Testis (tissue), 3 donors: ENCODE results near the gene HECW1. TPM values are rescaled to one million over a fixed set of nuclear protein-coding genes. Genes with fewer than 3 reads are reported as not detected.
A peak's percentile ranks its signal among the peaks of the same experiment; 100 is the strongest.

Experiments used
- DNase-seq: peaks from one replicate; pipeline ENCODE4 v3.0.0-alpha.2; 2019
- H3K27ac ChIP-seq, 2 donors: fragments of 200-600 bp; sonication (generic); one replicate each; pipeline ENCODE4 v1.5.1; 2019
- H3K27me3 ChIP-seq: fragments of 200-600 bp; sonication (generic); one replicate; pipeline ENCODE4 v1.5.1; 2019
- H3K36me3 ChIP-seq: fragments of 200-600 bp; sonication (generic); one replicate; pipeline ENCODE4 v1.5.1; 2017; ENCODE audit warnings: low read depth; ENCODE audit errors: missing control alignments
- H3K4me1 ChIP-seq: fragments of 200-600 bp; sonication (generic); one replicate; pipeline ENCODE4 v1.5.1; 2019
- H3K4me3 ChIP-seq, 2 donors: fragments of 200-600 bp; sonication (generic); one replicate each; pipeline ENCODE4 v1.5.1; 2017 to 2019
- H3K9me3 ChIP-seq: fragments of 200-600 bp; sonication (generic); one replicate; pipeline ENCODE4 v1.5.1; 2017
- POLR2A ChIP-seq: fragments of 450-650 bp; IDR thresholded peaks from one replicate; pipeline ENCODE4 v1.6.1; 2017; ENCODE audit warnings: antibody characterized with exemption, mild to moderate bottlenecking, moderate library complexity
- WGBS, 2 donors: methylation state at CpG; one replicate each; pipeline ENCODE4 v1.1.5; 2018; 5-methylcytosine and 5-hydroxymethylcytosine counted together
- intact Hi-C: fragments of 100-400 bp; cut with DNase I; formaldehyde crosslinking; loops from one replicate; pipeline ENCODE4 v1.15.1; 2023; ENCODE audit warnings: low total_unique reads
- polyA plus RNA-seq: library from polyadenylated mRNA; stranded (reverse); fragments of 350-450 nt; fragmentation: Illumina TruSeq; extraction: RNeasy Lipid Tissue Mini Kit (QIAGEN cat#74804); gene quantifications from one replicate; pipeline ENCODE4 v1.2.3, GENCODE V29; 2014; ENCODE audit warnings: low read depth, low replicate concordance; ENCODE audit not compliant: insufficient read depth
- total RNA-seq, 2 donors: library from RNA; depleted of rRNA; stranded (reverse); fragments of >200 nt; gene quantifications; one replicate each; pipeline ENCODE4 v1.2.3, GENCODE V29; 2016
- TF ChIP-seq, protein P1 (sequence below), 3 experiments: fragments of 450-650 bp in 2 of 3; fragments of 200-600 bp in 1 of 3; sonication (generic) in 1 of 3; IDR thresholded peaks; one replicate each; pipeline ENCODE4 v1.5.1; 2016 to 2019; ENCODE audit warnings: antibody characterized with exemption in 3 of 3, mild to moderate bottlenecking in 2 of 3, moderate library complexity in 1 of 3

The HECW1 gene
- total and polyA plus RNA-seq, 3 donors from 2014 or later = 3.2 to 14.5 (median 5.0) TPM

DNA sequence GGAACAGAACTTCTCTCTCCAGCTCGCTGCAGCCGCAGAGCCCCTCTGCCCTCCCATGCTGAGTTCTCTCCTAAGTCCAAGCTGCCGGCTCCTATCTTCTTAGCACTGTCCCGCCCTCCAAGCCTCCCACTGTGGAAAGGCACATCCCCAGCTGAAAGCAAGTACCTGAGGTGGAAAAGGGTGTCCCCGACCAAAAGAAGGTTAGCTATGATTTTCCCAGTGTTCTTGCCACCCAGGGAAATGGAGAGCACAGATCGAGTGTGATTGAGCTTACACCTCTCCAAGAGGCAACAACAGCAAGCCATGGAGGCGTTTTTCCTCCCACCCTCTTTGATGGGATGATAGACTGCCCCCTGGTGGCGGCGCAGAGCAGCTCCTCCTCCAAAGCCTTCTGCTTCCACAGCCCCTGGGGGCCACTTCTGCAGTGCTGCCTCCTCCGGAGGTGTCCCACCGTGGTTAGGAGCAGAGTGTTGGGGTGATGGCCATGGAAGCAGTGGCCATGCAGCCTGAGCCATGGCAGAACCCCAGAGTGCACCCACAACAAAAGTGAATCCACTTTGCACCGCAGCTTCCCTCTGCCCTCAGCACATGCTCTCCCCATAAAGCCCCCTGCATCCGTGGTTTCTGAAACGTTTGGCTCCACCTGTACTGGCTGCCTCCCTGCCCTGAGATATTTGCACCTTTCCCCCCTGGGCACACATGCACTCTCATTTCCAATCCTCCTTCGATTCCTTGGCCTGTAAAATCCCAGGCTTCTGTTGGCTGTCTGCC is 327.4 kb downstream of the HECW1 start:
- no peaks in the 10 kb centered on the region for H3K4me1 ChIP-seq
- 42 to 46% methylated on average over 14 to 15 of the region's 15 CpGs for WGBS, 2 donors
- H3K27ac ChIP-seq = no peak overlapping the region
- H3K9me3 ChIP-seq = no peaks in the 10 kb centered on the region
- peak overlapping the region in 1 of 2 donors; percentile 36 for H3K4me3 ChIP-seq
- intact Hi-C loops = no loop called here
- TF ChIP-seq, protein P1, sequence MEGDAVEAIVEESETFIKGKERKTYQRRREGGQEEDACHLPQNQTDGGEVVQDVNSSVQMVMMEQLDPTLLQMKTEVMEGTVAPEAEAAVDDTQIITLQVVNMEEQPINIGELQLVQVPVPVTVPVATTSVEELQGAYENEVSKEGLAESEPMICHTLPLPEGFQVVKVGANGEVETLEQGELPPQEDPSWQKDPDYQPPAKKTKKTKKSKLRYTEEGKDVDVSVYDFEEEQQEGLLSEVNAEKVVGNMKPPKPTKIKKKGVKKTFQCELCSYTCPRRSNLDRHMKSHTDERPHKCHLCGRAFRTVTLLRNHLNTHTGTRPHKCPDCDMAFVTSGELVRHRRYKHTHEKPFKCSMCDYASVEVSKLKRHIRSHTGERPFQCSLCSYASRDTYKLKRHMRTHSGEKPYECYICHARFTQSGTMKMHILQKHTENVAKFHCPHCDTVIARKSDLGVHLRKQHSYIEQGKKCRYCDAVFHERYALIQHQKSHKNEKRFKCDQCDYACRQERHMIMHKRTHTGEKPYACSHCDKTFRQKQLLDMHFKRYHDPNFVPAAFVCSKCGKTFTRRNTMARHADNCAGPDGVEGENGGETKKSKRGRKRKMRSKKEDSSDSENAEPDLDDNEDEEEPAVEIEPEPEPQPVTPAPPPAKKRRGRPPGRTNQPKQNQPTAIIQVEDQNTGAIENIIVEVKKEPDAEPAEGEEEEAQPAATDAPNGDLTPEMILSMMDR (IDR thresholded peaks at IDR 0.05) = peak; percentile 29 to 80 (median 47)
- no peak for TF ChIP-seq POLR2A
- H3K27me3 ChIP-seq = no peaks in the 10 kb centered on the region
- DNase-seq = peak; percentile 63
- H3K36me3 ChIP-seq = no peaks in the 10 kb centered on the region

DNA sequence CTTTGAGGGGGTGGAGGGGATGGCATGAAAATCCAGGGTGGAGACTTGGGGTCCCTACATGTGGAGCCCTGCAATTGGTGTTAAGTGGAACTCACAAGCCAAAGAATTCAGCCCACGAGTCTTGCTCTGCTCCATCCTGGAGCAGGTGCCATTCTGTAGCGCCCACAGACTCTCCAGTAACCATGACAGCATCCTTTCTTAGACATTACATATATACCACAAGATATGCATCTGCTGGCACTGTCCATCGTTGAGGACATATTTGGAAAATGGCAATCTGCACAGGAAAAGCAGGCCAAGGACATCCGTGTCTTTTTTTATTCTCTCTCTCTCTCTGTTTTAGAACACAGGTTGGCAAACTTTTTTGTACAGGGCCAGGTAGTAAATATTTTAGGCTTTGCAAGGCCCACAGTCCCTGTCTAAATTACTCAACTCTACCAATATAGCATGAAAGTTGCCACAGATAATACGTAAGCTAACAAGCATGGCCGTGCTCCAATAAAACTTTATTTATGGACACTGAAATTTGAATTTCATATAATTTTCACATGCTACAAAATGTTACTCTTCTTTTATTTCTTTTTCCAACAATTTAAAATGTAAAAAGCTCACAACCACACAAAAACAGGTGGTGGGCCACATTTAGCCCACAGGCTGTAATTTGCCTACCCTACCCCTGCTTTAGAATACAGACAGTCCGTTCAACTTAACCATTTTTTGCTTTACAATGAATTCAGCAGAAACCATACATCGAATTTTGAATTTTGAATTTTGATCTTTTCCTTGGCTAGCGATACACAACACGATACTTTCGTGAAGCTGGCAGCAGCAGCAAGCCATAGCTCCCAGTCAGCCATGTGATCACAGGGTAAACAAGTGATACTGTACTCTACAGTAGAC is 329.0 kb downstream of the HECW1 start:
- DNase-seq = no peak
- intact Hi-C loops = no loop called here
- Histone ChIP-seq H3K27me3 (no peaks in the 10 kb centered on the region), H3K9me3 (no peaks in the 10 kb centered on the region), H3K4me1 (no peaks in the 10 kb centered on the region), H3K27ac (no peak overlapping the region), H3K4me3 (no peak overlapping the region), H3K36me3 (no peaks in the 10 kb centered on the region)
- TF ChIP-seq POLR2A = no peak
- TF ChIP-seq, protein P1 (IDR thresholded peaks at IDR 0.05) = no peak
- WGBS, 2 donors = 83 to 85% methylated on average over 11 of the region's 11 CpGs

DNA sequence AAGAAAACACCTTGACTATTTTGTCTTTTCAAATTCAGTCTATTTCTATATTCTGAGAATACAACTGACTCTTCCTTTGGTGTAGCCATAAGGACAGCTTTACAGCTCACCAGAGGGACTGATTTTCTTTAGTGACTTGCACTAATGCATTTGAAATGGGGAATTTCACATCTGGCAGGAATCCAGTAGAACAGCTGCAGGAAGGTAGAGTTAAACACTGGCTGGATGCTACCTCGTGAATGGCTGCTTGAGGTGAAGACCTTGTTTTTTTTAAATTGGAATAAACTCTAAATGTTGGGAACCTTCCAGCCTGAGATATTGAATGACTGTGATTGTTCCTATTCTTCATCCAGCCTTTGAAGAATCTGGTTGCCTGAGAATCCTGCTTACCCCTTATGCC is 330.9 kb downstream of the HECW1 start:
- no peak for TF ChIP-seq POLR2A
- TF ChIP-seq, protein P1 (IDR thresholded peaks at IDR 0.05) = no peak
- Histone ChIP-seq H3K36me3 (no peaks in the 10 kb centered on the region), H3K27ac (no peak overlapping the region), H3K27me3 (no peaks in the 10 kb centered on the region), H3K4me1 (no peaks in the 10 kb centered on the region), H3K9me3 (no peaks in the 10 kb centered on the region), H3K4me3 (no peak overlapping the region)
- intact Hi-C loops = no loop called here
- no peak for DNase-seq
- 33 to 40% methylated on average over 1 of the region's 1 CpG for WGBS, 2 donors

DNA sequence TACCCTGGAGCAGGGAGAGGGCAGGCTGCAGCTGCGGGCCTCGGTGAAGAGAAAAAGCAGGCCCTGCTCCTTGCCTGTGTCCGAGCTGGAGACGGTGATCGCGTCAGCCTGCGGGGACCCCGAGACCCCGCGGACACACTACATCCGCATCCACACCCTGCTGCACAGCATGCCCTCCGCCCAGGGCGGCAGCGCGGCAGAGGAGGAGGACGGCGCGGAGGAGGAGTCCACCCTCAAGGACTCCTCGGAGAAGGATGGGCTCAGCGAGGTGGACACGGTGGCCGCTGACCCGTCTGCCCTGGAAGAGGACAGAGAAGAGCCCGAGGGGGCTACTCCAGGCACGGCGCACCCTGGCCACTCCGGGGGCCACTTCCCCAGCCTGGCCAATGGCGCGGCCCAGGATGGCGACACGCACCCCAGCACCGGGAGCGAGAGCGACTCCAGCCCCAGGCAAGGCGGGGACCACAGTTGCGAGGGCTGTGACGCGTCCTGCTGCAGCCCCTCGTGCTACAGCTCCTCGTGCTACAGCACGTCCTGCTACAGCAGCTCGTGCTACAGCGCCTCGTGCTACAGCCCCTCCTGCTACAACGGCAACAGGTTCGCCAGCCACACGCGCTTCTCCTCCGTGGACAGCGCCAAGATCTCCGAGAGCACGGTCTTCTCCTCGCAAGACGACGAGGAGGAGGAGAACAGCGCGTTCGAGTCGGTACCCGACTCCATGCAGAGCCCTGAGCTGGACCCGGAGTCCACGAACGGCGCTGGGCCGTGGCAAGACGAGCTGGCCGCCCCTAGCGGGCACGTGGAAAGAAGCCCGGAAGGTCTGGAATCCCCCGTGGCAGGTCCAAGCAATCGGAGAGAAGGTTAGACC is 332.5 kb downstream of the HECW1 start:
- Histone ChIP-seq H3K9me3 (no peaks in the 10 kb centered on the region), H3K4me1 (no peaks in the 10 kb centered on the region), H3K36me3 (no peaks in the 10 kb centered on the region), H3K27me3 (no peaks in the 10 kb centered on the region), H3K27ac (no peak overlapping the region), H3K4me3 (peak overlapping the region in 1 of 2 donors; percentile 44)
- no peak for DNase-seq
- no peak for TF ChIP-seq POLR2A
- TF ChIP-seq, protein P1 (IDR thresholded peaks at IDR 0.05) = no peak
- WGBS, 2 donors = 43 to 73% methylated on average over 43 to 70 of the region's 72 CpGs
- intact Hi-C loops = no loop called here
